CD4-positive, alpha-beta memory T cell (primary cell): ENCODE data around the gene ZNF529. TPM values are rescaled to one million over a fixed set of nuclear protein-coding genes. Genes with fewer than 3 reads are reported as not detected.

Experiments used
- CTCF ChIA-PET: fragments of 350-600 bp; sonication (Branson Sonifier 250); formaldehyde crosslinking; loops from one replicate; lab custom pipeline; 2021; ENCODE audit warnings: inconsistent platforms; ENCODE audit not compliant: partially characterized antibody; lab: Charles Lee
- POLR2A ChIA-PET: fragments of 350-600 bp; sonication (Branson Sonifier 250); formaldehyde crosslinking; loops from one replicate; lab custom pipeline; 2021; ENCODE audit not compliant: partially characterized antibody; lab: Charles Lee
- DNase-seq, 5 donors: peaks; one replicate each; pipeline versions ENCODE4 v3.0.0 to v3.0.0-alpha.2; 2020 to 2022; ENCODE audit warnings: mixed read lengths in 1 of 5
- H3K27ac ChIP-seq: one replicate; pipeline ENCODE4 v1.7.0; 2013; ENCODE audit warnings: low read depth, low read length
- H3K27me3 ChIP-seq: 2 replicates; pipeline ENCODE4 v1.7.0; 2013; ENCODE audit warnings: mild to moderate bottlenecking, low read length, moderate library complexity; ENCODE audit not compliant: insufficient read depth
- H3K36me3 ChIP-seq: 2 replicates; pipeline ENCODE4 v1.7.0; 2013; ENCODE audit warnings: mild to moderate bottlenecking, low read length, moderate library complexity; ENCODE audit not compliant: insufficient read depth
- H3K4me1 ChIP-seq: 2 replicates; pipeline ENCODE4 v1.7.0; 2013; ENCODE audit warnings: mild to moderate bottlenecking, low read length, moderate library complexity; ENCODE audit not compliant: insufficient read depth
- H3K4me3 ChIP-seq, 2 donors: one replicate each; pipeline ENCODE4 v1.7.0; 2013; ENCODE audit warnings: low read length in 2 of 2, mild to moderate bottlenecking in 1 of 2
- H3K9me3 ChIP-seq, 2 donors: one replicate each; pipeline ENCODE4 v1.7.0; 2013; ENCODE audit warnings: low read length in 2 of 2, control low read depth in 1 of 2; ENCODE audit not compliant: control insufficient read depth in 1 of 2
- H3K27ac Mint-ChIP-seq, 7 donors: one replicate each; pipeline ENCODE4 v1.8.0; 2020 to 2021; ENCODE audit warnings: mixed read lengths in 7 of 7, mild to moderate bottlenecking in 6 of 7, inconsistent platforms in 3 of 7, moderate library complexity in 3 of 7
- H3K27me3 Mint-ChIP-seq, 2 donors: one replicate each; pipeline ENCODE4 v1.8.0; 2020 to 2021; ENCODE audit warnings: mixed read lengths in 2 of 2
- H3K36me3 Mint-ChIP-seq, 2 donors: one replicate each; pipeline ENCODE4 v1.8.0; 2020 to 2021; ENCODE audit warnings: mixed read lengths in 2 of 2, inconsistent platforms in 1 of 2, mild to moderate bottlenecking in 1 of 2
- H3K4me1 Mint-ChIP-seq, 4 donors: one replicate each; pipeline ENCODE4 v1.8.0; 2020 to 2021; ENCODE audit warnings: mixed read lengths in 4 of 4, mild to moderate bottlenecking in 1 of 4
- H3K4me3 Mint-ChIP-seq, 8 donors: one replicate each; pipeline ENCODE4 v1.8.0; 2020 to 2021; ENCODE audit warnings: mixed read lengths in 8 of 8, mild to moderate bottlenecking in 7 of 8, moderate library complexity in 6 of 8, inconsistent platforms in 3 of 8
- H3K9me3 Mint-ChIP-seq, 8 donors: one replicate each; pipeline ENCODE4 v1.8.0; 2020 to 2021; ENCODE audit warnings: mixed read lengths in 8 of 8, mild to moderate bottlenecking in 5 of 8, inconsistent platforms in 3 of 8, moderate library complexity in 1 of 8
- intact Hi-C: fragments of 100-400 bp; cut with micrococcal nuclease; formaldehyde crosslinking; loops from one replicate; pipeline ENCODE4 v1.15.1; 2023
- polyA plus RNA-seq, 2 donors: library from polyadenylated mRNA; unstranded; fragments of 300-500 nt; fragmentation: Illumina TruSeq; gene quantifications; one replicate each; pipeline ENCODE4 v1.2.3, GENCODE V29; 2021
- total RNA-seq, 2 experiments: library from RNA; stranded (reverse); gene quantifications; one replicate each; pipeline ENCODE4 v1.2.3, GENCODE V29; 2021

The ZNF529 gene
- total and polyA plus RNA-seq, 4 experiments from 2014 or later = 7.9 to 33.5 (median 20.8) TPM

DNA sequence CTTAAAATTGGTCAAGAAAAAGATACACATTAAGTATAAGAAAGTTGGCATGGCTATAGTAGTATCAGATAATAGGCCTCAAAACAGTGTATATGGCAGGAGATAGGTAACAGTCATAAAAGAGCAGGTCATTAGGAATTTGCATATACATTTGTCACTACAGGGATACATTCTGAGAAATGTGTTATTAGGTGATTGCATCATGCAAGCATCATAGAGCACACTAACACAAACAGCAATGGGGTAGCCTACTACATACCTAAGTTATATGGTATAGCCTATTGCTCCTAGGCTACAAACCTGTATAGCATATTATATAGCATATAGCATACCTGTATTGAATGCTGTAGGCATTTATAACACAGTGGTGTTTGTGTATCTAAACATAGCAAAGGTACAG, 6.2 kb upstream of the ZNF529 start:
- Histone ChIP-seq H3K4me1 (peaks cover 5% of the 10 kb centered on the region), H3K27me3 (no peaks in the 10 kb centered on the region), H3K9me3 (peaks cover 0 to 11% of the 10 kb centered on the region in 2 donors), H3K4me3 (no peak overlapping the region), H3K36me3 (peaks cover 9% of the 10 kb centered on the region), H3K27ac (no peak overlapping the region)
- intact Hi-C loops = loop anchor here (10.0 kb wide), 1 partner anchor 86 kb away; the partner anchor contains the start of gene ZNF461
- Mint-ChIP-seq H3K4me3 (no peak overlapping the region), H3K27ac (no peak overlapping the region), H3K36me3 (peaks cover 55 to 65% of the 10 kb centered on the region in 2 donors), H3K9me3 (peaks cover 0 to 36% (median 21%) of the 10 kb centered on the region in 8 donors), H3K27me3 (no peaks in the 10 kb centered on the region), H3K4me1 (peaks cover 6 to 9% (median 8%) of the 10 kb centered on the region in 4 donors)
- POLR2A ChIA-PET = no interaction called here
- no peak for DNase-seq
- CTCF ChIA-PET = interaction anchor here (1.5 kb wide), 1 partner anchor 26 kb away, joined by 3 read pairs; the partner anchor contains the start of gene ZNF382

- no peak overlapping the region for H3K4me3 ChIP-seq
- Mint-ChIP-seq H3K27me3 (no peaks in the 10 kb centered on the region), H3K4me1 (peaks cover 16 to 27% (median 21%) of the 10 kb centered on the region in 4 donors), H3K36me3 (peaks cover 49 to 60% of the 10 kb centered on the region in 2 donors), H3K9me3 (peaks cover 0 to 25% (median 15%) of the 10 kb centered on the region in 8 donors), H3K27ac (no peak overlapping the region), H3K4me3 (no peak overlapping the region)
- peaks cover 0 to 11% of the 10 kb centered on the region in 2 donors for H3K9me3 ChIP-seq
- no peak overlapping the region for H3K27ac ChIP-seq
- H3K27me3 ChIP-seq = no peaks in the 10 kb centered on the region
- intact Hi-C loops = loop anchor here (10.0 kb wide), 1 partner anchor 87 kb away; the partner anchor contains the start of gene ZNF461
- CTCF ChIA-PET = no interaction called here
- POLR2A ChIA-PET = no interaction called here
- H3K36me3 ChIP-seq = peaks cover 9% of the 10 kb centered on the region
- DNase-seq = no peak
- peaks cover 13% of the 10 kb centered on the region for H3K4me1 ChIP-seq
Observed at GRCh38 chr19:36577271-36577996, 4.3 kb upstream of the ZNF529 start.

GRCh38 chr19:36574741-36575140, 1.6 kb upstream of the ZNF529 start:
- Mint-ChIP-seq H3K4me1 (peaks cover 25 to 39% (median 32%) of the 10 kb centered on the region in 4 donors), H3K27me3 (no peaks in the 10 kb centered on the region), H3K27ac (peak overlapping the region in 6 of 7 donors; percentile 33 to 95 (median 64)), H3K9me3 (peaks cover 0 to 17% (median 2%) of the 10 kb centered on the region in 8 donors), H3K4me3 (peak overlapping the region; percentile 22 to 98 (median 92)), H3K36me3 (peaks cover 40 to 53% of the 10 kb centered on the region in 2 donors)
- Histone ChIP-seq H3K4me1 (peaks cover 22% of the 10 kb centered on the region), H3K36me3 (peaks cover 8% of the 10 kb centered on the region), H3K27me3 (no peaks in the 10 kb centered on the region), H3K4me3 (no peak overlapping the region), H3K9me3 (no peaks in the 10 kb centered on the region), H3K27ac (no peak overlapping the region)
- intact Hi-C loops = loop anchor here (10.0 kb wide), 1 partner anchor 90 kb away; the partner anchor contains the start of gene ZNF461
- ChIA-PET POLR2A (interaction anchor here (2.9 kb wide), 1 partner anchor 30 kb away, joined by 40 read pairs; the partner anchor contains the start of gene ZNF382), CTCF (no interaction called here)
- no peak for DNase-seq

DNA sequence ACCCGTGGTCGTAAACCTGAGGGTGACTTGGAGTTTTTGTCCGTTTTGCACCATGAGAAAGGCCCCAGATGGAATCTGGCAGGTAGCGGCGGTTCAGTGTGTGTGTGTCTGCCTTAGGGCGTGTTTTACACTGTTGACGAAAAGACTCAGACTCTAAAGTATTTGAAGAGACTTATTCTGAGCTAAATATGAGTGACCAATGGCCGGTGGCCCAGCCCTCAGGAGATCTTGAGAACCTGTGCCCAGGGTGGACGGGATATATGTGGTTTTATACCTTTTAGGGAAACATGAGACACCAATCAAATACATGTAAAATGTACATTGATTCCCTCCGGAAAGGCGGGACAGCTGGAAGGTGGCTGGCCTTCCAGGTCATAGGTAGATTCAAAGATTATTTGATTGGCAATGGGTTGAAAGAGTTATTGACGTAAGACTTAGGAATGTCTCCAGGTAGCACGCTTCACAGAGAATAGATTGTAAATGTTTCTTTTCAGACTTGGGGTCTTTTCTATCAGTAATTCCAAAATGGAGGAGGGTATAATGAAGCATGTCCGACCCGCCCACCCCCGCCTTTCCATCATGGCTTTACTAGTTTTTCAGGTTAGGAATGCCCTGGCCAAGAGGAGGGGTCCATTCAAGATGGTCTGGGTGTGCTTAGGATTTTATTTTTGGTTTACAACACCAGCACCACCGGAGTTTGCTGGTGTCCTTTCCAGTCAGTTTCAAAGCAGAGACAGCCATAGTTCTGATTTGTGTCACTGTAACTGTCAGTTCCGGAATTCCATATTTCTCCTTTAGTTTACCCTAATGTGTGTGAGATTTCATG, 1.0 kb upstream of the ZNF529 start:
- POLR2A ChIA-PET = interaction anchor here (0.9 to 2.9 kb wide), 8 partner anchors 11 to 1118 kb away, joined by 3 to 40 read pairs (median 4); partner anchors contain the start of genes POLR2I, TBCB, ZNF260 and ZNF382
- no peaks in the 10 kb centered on the region for H3K9me3 ChIP-seq
- Mint-ChIP-seq H3K4me3 (peak overlapping the region; percentile 89 to 98 (median 96)), H3K9me3 (peaks cover 0 to 17% (median 2%) of the 10 kb centered on the region in 8 donors), H3K36me3 (peaks cover 40 to 53% of the 10 kb centered on the region in 2 donors), H3K4me1 (peaks cover 25 to 39% (median 32%) of the 10 kb centered on the region in 4 donors), H3K27me3 (no peaks in the 10 kb centered on the region), H3K27ac (peak overlapping the region; percentile 93 to 100 (median 98))
- CTCF ChIA-PET = no interaction called here
- H3K36me3 ChIP-seq = peaks cover 6% of the 10 kb centered on the region
- H3K4me1 ChIP-seq = peaks cover 22% of the 10 kb centered on the region
- DNase-seq = peak in 1 of 5 donors; percentile 2
- no peaks in the 10 kb centered on the region for H3K27me3 ChIP-seq
- H3K4me3 ChIP-seq = peak overlapping the region; percentile 70 to 86
- intact Hi-C loops = loop anchor here (1.0 to 10.0 kb wide), 6 partner anchors 31 to 895 kb away; partner anchors contain the start of genes ZNF260, ZNF382, ZNF461 and ZNF566
- H3K27ac ChIP-seq = peak overlapping the region; percentile 95

- Mint-ChIP-seq H3K27ac (peak overlapping the region; percentile 93 to 100 (median 98)), H3K9me3 (peaks cover 4 to 31% (median 14%) of the 10 kb centered on the region in 8 donors), H3K4me1 (peaks cover 29 to 44% (median 38%) of the 10 kb centered on the region in 4 donors), H3K27me3 (no peaks in the 10 kb centered on the region), H3K36me3 (peaks cover 51 to 64% of the 10 kb centered on the region in 2 donors), H3K4me3 (peak overlapping the region; percentile 89 to 98 (median 96))
- DNase-seq = no peak
- CTCF ChIA-PET = no interaction called here
- Histone ChIP-seq H3K27me3 (no peaks in the 10 kb centered on the region), H3K27ac (peak overlapping the region; percentile 95), H3K9me3 (no peaks in the 10 kb centered on the region), H3K4me1 (peaks cover 22% of the 10 kb centered on the region), H3K36me3 (peaks cover 10% of the 10 kb centered on the region), H3K4me3 (peak overlapping the region; percentile 70 to 86)
- POLR2A ChIA-PET = interaction anchor here (0.6 to 2.9 kb wide), 13 partner anchors 32 to 1711 kb away, joined by 3 to 40 read pairs (median 5); partner anchors contain the start of genes POLR2I, TBCB, ZFP14 and ZNF146
- intact Hi-C loops = loop anchor here (1.0 to 10.0 kb wide), 6 partner anchors 32 to 897 kb away; partner anchors contain the start of genes ZNF260, ZNF382, ZNF461 and ZNF566
Observed at GRCh38 chr19:36572593-36573019, 486 bp downstream of the ZNF529 start.

DNA sequence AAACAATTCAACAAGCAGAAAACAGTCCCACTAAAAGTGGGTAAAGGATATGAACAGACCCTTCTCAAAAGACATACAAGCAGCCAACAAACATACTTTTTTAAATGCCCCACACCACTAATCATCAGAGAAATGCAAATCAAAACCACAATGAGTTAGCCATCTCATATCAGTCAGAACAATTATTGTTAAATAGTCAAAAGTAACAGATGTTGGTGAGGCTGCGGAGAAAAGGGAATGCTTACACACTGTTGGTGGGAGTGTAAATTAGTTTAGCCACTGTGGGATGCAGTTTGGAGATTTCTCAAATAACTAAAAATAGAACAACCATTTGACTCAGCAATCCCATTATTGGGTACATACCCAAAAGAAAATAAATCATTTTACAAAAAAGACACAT, 8.7 kb downstream of the ZNF529 start:
- Mint-ChIP-seq H3K36me3 (peaks cover 91 to 94% of the 10 kb centered on the region in 2 donors), H3K27ac (no peak overlapping the region), H3K4me1 (peaks cover 6 to 15% (median 9%) of the 10 kb centered on the region in 4 donors), H3K27me3 (no peaks in the 10 kb centered on the region), H3K9me3 (peaks cover 4 to 97% (median 83%) of the 10 kb centered on the region in 8 donors), H3K4me3 (peak overlapping the region in 1 of 8 donors; percentile 6)
- intact Hi-C loops = no loop called here
- ChIA-PET POLR2A (no interaction called here), CTCF (no interaction called here)
- H3K36me3 ChIP-seq = peaks cover 5% of the 10 kb centered on the region
- peaks cover 0 to 34% of the 10 kb centered on the region in 2 donors for H3K9me3 ChIP-seq
- no peak overlapping the region for H3K4me3 ChIP-seq
- no peaks in the 10 kb centered on the region for H3K27me3 ChIP-seq
- H3K4me1 ChIP-seq = no peaks in the 10 kb centered on the region
- DNase-seq = no peak
- no peak overlapping the region for H3K27ac ChIP-seq
